Fibroblast of mammary gland (primary cell): ENCODE data around the gene ASCC1.
A peak's percentile ranks its signal among the peaks of the same experiment; 100 is the strongest.

ENCODE experiments used
- DNase-seq: peaks from one replicate; pipeline ENCODE4 v3.0.0-alpha.2; 2010; ENCODE audit warnings: low read depth
- H3K4me3 ChIP-seq: 2 replicates; pipeline ENCODE4 v1.5.1; 2011; ENCODE audit warnings: low read depth, mild to moderate bottlenecking, low read length, moderate library complexity; ENCODE audit not compliant: control insufficient read depth
- TF ChIP-seq, protein P1 (sequence below): conservative IDR thresholded peaks from 2 replicates; pipeline ENCODE4 v1.5.1; 2011; ENCODE audit warnings: low read depth, low read length, inconsistent platforms; ENCODE audit not compliant: control insufficient read depth, insufficient read depth

Gene ASCC1

DNA sequence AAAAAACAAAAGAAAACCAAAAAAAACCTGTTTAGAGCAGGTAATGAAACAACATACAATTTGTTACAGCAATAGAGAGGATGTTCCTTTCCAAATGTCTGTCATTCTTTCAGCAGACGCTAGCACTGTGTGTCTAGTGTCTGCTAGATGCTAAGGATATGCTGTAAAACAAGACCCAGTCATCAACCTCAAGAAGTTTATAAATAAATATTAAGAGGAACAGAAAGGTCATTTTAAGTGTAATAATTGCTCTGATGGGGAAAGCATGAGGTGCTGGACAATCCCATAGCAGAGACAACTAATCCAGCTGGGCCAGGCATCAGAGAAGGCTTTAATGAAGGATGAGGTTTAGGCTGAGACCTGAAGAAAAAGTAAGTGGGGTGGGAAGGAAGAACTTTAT is 23.3 kb upstream of the ASCC1 start:
- no peak for DNase-seq
- TF ChIP-seq, protein P1, sequence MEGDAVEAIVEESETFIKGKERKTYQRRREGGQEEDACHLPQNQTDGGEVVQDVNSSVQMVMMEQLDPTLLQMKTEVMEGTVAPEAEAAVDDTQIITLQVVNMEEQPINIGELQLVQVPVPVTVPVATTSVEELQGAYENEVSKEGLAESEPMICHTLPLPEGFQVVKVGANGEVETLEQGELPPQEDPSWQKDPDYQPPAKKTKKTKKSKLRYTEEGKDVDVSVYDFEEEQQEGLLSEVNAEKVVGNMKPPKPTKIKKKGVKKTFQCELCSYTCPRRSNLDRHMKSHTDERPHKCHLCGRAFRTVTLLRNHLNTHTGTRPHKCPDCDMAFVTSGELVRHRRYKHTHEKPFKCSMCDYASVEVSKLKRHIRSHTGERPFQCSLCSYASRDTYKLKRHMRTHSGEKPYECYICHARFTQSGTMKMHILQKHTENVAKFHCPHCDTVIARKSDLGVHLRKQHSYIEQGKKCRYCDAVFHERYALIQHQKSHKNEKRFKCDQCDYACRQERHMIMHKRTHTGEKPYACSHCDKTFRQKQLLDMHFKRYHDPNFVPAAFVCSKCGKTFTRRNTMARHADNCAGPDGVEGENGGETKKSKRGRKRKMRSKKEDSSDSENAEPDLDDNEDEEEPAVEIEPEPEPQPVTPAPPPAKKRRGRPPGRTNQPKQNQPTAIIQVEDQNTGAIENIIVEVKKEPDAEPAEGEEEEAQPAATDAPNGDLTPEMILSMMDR, result no peak
- no peak overlapping the region for H3K4me3 ChIP-seq

DNA sequence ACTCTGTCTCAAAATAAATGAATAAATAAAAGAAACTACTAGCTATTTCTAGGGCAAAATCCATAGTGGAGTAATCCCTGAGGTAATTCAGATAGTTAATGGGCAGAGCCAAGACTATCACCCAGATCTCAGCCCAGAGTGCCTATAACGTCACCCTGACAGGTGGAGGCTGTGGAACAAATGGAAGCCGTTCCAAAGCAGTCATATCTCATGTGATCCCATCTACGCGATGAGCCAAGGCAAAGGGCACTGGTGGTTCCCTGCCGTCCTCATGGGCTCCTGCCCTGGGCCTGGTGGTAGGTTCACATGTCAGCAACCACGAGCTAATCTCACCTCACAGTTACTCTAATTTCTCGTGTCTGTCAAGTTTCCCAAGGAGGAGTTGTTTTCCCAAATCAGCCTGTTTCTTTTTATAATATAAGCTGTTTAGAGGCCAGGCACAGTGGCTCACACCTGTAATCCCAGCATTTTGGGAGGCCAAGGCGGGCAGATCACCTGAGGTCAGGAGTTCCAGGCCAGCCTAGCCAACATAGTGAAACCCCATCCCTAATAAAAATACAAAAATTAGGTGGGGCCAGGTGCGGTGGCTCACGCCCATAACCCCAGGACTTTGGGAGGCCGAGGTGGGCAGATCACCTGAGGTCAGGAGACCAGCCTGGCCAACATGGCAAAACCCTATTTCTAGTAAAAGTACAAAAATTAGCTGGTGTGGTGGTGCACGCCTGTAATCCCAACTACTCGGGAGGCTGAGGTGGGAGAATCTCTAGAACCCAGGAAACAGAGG is 22.5 kb upstream of the ASCC1 start:
- no peak for DNase-seq
- no peak overlapping the region for H3K4me3 ChIP-seq
- TF ChIP-seq, protein P1, result no peak

DNA sequence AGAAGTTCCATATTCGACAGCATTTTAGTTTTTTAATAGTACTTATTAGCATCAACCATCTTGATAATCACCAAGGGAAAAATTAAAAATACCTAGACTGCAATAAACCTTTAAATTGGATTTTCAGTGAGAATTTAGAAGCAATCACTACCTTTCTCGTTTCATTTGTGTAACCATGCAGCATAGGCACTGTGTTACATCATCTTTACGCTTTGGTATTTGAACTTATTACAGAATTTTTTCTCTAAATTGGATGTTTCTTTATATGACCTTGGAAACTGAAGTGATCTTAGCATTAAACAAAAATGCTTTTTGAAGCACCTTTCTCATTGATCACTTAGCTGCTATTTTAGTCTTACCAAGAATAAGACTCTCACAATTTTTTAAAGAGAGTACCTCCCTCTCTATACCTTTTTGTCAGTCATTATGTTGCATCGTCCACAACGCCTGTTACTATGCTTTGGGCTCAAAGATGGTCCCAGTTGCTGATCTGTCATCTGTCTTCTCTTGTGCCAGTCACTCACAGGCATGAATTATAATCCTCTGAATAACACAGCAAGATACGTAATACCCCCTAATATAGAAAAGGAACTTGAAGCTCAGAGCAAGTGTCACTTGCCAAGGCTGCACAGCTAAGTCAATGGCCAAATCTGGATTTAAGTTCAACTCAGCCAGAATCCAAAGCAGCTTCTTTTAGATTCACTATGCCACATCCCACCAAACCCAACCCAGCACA is 19.6 kb upstream of the ASCC1 start:
- no peak for DNase-seq
- TF ChIP-seq, protein P1, result no peak
- no peak overlapping the region for H3K4me3 ChIP-seq

- no peak overlapping the region for H3K4me3 ChIP-seq
- TF ChIP-seq, protein P1, result no peak
- no peak for DNase-seq
Measured at GRCh38 chr10:72234560-72235095, 18.6 kb upstream of the ASCC1 start.

DNA sequence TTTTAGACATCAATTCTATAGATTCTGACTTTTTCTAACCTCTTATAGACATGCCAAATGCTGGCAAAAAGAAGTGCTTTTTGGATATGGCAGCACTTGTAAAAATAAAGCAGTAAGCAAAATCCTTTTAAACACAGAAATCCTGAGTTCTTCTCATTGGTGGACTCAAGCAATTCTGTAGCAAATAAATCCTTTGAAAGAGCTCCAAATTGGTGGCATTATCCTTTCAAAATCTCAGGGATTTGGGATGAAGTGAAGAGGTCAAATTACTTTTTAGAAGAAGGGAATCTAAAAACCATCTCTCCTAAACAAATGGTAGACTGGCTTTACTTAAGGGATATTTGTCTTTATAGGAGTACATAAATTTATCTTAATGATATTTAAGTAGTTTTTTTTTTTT is 17.5 kb upstream of the ASCC1 start:
- TF ChIP-seq, protein P1, result no peak
- no peak for DNase-seq
- H3K4me3 ChIP-seq, result no peak overlapping the region

DNA sequence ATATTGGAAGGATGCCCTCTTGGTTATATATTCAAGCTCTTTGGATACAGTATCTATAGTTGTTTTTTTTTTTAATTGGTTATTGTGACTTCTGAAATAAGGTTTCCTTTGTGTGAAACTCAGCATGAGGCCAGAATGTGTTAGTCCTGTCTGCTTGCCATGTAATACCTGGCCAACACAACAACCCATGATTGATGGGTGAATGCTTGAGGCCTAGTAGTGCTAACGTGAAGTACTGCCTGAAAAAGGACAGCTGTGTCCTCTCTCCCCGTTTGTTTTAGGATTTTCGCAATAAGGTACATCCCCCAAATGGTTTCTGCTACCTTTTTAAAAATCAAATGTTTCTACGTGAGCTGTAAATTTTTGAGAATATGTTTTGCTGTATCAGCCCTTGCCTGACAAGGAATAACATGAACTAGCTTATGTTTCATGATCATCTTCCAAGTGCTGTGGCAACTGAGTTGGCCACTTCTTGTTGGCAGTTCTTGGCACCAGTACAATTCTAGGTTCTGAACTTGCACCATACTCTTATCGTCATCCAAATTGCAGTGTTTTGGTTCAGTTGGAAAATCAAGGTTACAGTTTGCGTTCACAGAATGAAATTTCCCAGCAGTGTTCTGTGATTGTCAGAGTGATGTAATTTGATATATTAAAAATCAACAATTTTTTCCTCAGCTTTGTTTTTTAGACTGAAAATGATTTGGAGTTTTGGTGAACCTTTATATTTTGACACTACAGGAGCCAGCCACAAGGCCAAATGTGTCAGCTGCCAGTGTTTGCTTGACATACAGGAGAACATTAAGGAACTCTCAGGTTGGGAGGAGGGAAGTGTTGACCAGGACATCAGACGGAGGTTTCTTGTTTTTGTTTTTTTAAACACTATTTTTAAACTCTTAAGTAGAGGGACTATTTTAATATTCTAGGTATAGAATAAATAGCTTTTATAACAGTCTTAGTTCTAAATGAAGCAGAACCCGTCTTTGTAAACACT is 13.5 kb upstream of the ASCC1 start:
- TF ChIP-seq, protein P1, result no peak
- DNase-seq, result peak; percentile 49
- H3K4me3 ChIP-seq, result no peak overlapping the region
